ENCODE results near the gene TTC9.

TTC9 gene

GRCh38 chr14:70707138-70708038, 65.7 kb downstream of the TTC9 start:
- no peak for TF ChIP-seq ZNF274 (IDR thresholded peaks at IDR 0.05; ENCODE audit: low read depth, low read length)

GRCh38 chr14:70708717-70709570, 67.2 kb downstream of the TTC9 start:
- TF ChIP-seq ZNF274 (IDR thresholded peaks at IDR 0.05; ENCODE audit: low read depth, low read length), result no peak
- no peak overlapping the region for H3K4me3 ChIP-seq (ENCODE audit: low read length)

More at GRCh38 chr14:70707138-70708038, 65.7 kb downstream of the TTC9 start:
- H3K4me3 ChIP-seq (ENCODE audit: low read length), result no peak overlapping the region

GRCh38 chr14:70709726-70710382, 68.1 kb downstream of the TTC9 start:
- TF ChIP-seq ZNF274 (IDR thresholded peaks at IDR 0.05; ENCODE audit: low read depth, low read length), result no peak
- no peak overlapping the region for H3K4me3 ChIP-seq (ENCODE audit: low read length)

GRCh38 chr14:70711451-70711850, 69.7 kb downstream of the TTC9 start:
- no peak for TF ChIP-seq ZNF274 (IDR thresholded peaks at IDR 0.05; ENCODE audit: low read depth, low read length)
- H3K4me3 ChIP-seq (ENCODE audit: low read length), result no peak overlapping the region

- H3K4me3 ChIP-seq (ENCODE audit: low read length), result no peak overlapping the region
- no peak for TF ChIP-seq ZNF274 (IDR thresholded peaks at IDR 0.05; ENCODE audit: low read depth, low read length)
Observed at GRCh38 chr14:70713096-70713495, 71.4 kb downstream of the TTC9 start.

GRCh38 chr14:70713511-70713916, 71.8 kb downstream of the TTC9 start:
- no peak overlapping the region for H3K4me3 ChIP-seq (ENCODE audit: low read length)
- TF ChIP-seq ZNF274 (IDR thresholded peaks at IDR 0.05; ENCODE audit: low read depth, low read length), result no peak

- no peak for TF ChIP-seq ZNF274 (IDR thresholded peaks at IDR 0.05; ENCODE audit: low read depth, low read length)
Observed at GRCh38 chr14:70714055-70714550, 72.4 kb downstream of the TTC9 start.

GRCh38 chr14:70716483-70716882, 74.8 kb downstream of the TTC9 start:
- no peak overlapping the region for H3K4me3 ChIP-seq (ENCODE audit: low read length)
- TF ChIP-seq ZNF274 (IDR thresholded peaks at IDR 0.05; ENCODE audit: low read depth, low read length), result no peak

More at GRCh38 chr14:70714055-70714550, 72.4 kb downstream of the TTC9 start:
- H3K4me3 ChIP-seq (ENCODE audit: low read length), result no peak overlapping the region

GRCh38 chr14:70716958-70717357, 75.2 kb downstream of the TTC9 start:
- H3K4me3 ChIP-seq (ENCODE audit: low read length), result no peak overlapping the region
- no peak for TF ChIP-seq ZNF274 (IDR thresholded peaks at IDR 0.05; ENCODE audit: low read depth, low read length)

- no peak for TF ChIP-seq ZNF274 (IDR thresholded peaks at IDR 0.05; ENCODE audit: low read depth, low read length)
- no peak overlapping the region for H3K4me3 ChIP-seq (ENCODE audit: low read length)
Observed at GRCh38 chr14:70718383-70719118, 76.8 kb downstream of the TTC9 start.

- no peak for TF ChIP-seq ZNF274 (IDR thresholded peaks at IDR 0.05; ENCODE audit: low read depth, low read length)
- no peak overlapping the region for H3K4me3 ChIP-seq (ENCODE audit: low read length)
Observed at GRCh38 chr14:70721542-70721941, 79.8 kb downstream of the TTC9 start.

- no peak for TF ChIP-seq ZNF274 (IDR thresholded peaks at IDR 0.05; ENCODE audit: low read depth, low read length)
Observed at GRCh38 chr14:70722418-70722817, 80.7 kb downstream of the TTC9 start.

GRCh38 chr14:70723276-70723675, 81.6 kb downstream of the TTC9 start:
- TF ChIP-seq ZNF274 (IDR thresholded peaks at IDR 0.05; ENCODE audit: low read depth, low read length), result no peak
- no peak overlapping the region for H3K4me3 ChIP-seq (ENCODE audit: low read length)

More at GRCh38 chr14:70722418-70722817, 80.7 kb downstream of the TTC9 start:
- H3K4me3 ChIP-seq (ENCODE audit: low read length), result no peak overlapping the region
